DND-41 (cell line): Measurements from ENCODE around the gene TMEM62.

Experiments
- EZH2 ChIP-seq: IDR thresholded peaks from 3 replicates; pipeline ENCODE4 v1.6.1; 2012; ENCODE audit warnings: borderline replicate concordance, low read depth, mild to moderate bottlenecking, moderate library complexity, low read length, inconsistent platforms; ENCODE audit not compliant: severe bottlenecking
- TF ChIP-seq, protein P1 (sequence below): IDR thresholded peaks from 2 replicates; pipeline ENCODE4 v1.5.1; 2012; ENCODE audit warnings: borderline replicate concordance, low read length, moderate library complexity, mild to moderate bottlenecking; ENCODE audit not compliant: poor library complexity, severe bottlenecking; ENCODE audit errors: extremely low read depth

DNA sequence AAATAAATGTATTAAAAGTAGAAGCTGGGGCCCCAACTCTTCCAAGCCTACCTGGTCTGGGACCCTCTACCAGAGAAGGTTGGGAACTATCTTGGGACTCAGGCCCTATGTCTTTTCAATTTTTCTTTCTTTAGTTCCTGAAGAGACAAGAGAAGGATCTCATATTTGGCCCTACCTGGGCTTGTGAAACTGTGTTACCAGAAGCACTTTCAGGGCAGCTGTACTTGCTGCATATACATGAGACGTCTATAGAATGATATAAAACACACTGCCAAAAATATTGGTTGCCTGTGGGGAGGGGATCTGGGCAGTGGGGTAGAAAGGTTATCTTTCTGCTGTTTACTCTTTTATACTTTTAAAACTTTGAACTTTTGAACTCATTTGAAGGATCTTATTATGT lies 88.0 kb downstream of the TMEM62 start:
- TF ChIP-seq, protein P1, sequence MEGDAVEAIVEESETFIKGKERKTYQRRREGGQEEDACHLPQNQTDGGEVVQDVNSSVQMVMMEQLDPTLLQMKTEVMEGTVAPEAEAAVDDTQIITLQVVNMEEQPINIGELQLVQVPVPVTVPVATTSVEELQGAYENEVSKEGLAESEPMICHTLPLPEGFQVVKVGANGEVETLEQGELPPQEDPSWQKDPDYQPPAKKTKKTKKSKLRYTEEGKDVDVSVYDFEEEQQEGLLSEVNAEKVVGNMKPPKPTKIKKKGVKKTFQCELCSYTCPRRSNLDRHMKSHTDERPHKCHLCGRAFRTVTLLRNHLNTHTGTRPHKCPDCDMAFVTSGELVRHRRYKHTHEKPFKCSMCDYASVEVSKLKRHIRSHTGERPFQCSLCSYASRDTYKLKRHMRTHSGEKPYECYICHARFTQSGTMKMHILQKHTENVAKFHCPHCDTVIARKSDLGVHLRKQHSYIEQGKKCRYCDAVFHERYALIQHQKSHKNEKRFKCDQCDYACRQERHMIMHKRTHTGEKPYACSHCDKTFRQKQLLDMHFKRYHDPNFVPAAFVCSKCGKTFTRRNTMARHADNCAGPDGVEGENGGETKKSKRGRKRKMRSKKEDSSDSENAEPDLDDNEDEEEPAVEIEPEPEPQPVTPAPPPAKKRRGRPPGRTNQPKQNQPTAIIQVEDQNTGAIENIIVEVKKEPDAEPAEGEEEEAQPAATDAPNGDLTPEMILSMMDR: no peak
- no peak for TF ChIP-seq EZH2
